Colonic mucosa (tissue), 4 donors: ENCODE data around the gene TENM4. TPM values are rescaled to one million over a fixed set of nuclear protein-coding genes. Genes with fewer than 3 reads are reported as not detected.

Experiments used
- DNase-seq: peaks from one replicate; pipeline ENCODE4 v3.0.0-alpha.2; 2020
- H3K27ac ChIP-seq: fragments of 200-600 bp; one replicate; pipeline ENCODE4 v1.8.0; 2021
- H3K27me3 ChIP-seq: fragments of 200-600 bp; one replicate; pipeline ENCODE4 v1.8.0; 2021
- H3K36me3 ChIP-seq: fragments of 200-600 bp; one replicate; pipeline ENCODE4 v1.8.0; 2021
- H3K4me1 ChIP-seq: fragments of 200-600 bp; one replicate; pipeline ENCODE4 v1.8.0; 2021; ENCODE audit warnings: mild to moderate bottlenecking
- H3K4me3 ChIP-seq: fragments of 200-600 bp; one replicate; pipeline ENCODE4 v1.8.0; 2021
- H3K9ac ChIP-seq, 2 donors: one replicate each; pipeline ENCODE4 v1.7.0; 2013; ENCODE audit warnings: control low read depth in 2 of 2, low read depth in 2 of 2, low read length in 2 of 2
- H3K9me3 ChIP-seq: fragments of 200-600 bp; one replicate; pipeline ENCODE4 v1.8.0; 2021
- intact Hi-C: fragments of 100-400 bp; cut with DNase I; formaldehyde crosslinking; loops from one replicate; pipeline ENCODE4 v1.14.1; 2022
- total RNA-seq, 2 donors: library from RNA; stranded (reverse); fragmentation: NEBNext Ultra II Directional in 1 of 2; extraction: Animal tissue kit (Norgen Biotek cat#: 25700) in 1 of 2; gene quantifications; one replicate each; pipeline ENCODE4 v1.2.1, GENCODE V29; 2021
- TF ChIP-seq, protein P1 (sequence below): fragments of 200-600 bp; IDR thresholded peaks from one replicate; pipeline ENCODE4 v1.8.0; 2022; ENCODE audit warnings: antibody characterized with exemption, mild to moderate bottlenecking
- donor health status: healthy.
- donor health status: DM: no; HTN: no; CAD: no.
- donor health status: DM: no; HTN: no; CAD: no.

TENM4 gene
- total RNA-seq, 2 donors from 2014 or later: 0.48 to 1.2 TPM

DNA sequence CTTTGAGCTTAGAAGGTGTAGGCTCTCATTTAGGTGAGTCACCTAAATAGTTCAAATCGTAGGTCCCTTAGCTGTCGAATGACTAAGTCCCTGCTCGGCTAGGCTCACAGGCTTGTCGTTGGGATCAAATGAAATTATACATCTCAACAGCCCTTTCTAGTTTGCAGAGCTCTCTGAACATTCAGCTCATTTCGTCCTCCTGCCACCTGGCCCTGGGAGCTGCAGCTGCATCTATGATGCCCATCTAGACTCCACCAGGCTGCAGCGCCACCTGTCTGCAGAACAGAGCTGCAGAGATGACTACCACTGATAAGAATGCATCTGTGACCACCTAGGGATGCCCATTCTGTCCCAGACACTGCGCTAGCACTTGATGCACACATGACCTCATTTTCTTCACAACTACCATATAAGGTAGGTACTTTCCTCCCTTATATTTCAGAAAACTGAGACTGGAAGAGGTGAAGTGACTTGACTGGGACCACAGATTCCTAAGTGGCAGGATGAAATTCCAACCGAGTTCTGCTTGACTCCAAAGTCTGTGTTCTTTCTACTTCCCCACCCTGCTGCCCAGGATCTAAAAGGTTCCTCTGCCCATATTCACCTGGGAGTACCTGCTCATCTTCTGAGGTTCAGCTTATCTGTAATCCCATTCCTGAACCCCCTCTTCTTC is 725.1 kb downstream of the TENM4 start:
- TF ChIP-seq, protein P1, sequence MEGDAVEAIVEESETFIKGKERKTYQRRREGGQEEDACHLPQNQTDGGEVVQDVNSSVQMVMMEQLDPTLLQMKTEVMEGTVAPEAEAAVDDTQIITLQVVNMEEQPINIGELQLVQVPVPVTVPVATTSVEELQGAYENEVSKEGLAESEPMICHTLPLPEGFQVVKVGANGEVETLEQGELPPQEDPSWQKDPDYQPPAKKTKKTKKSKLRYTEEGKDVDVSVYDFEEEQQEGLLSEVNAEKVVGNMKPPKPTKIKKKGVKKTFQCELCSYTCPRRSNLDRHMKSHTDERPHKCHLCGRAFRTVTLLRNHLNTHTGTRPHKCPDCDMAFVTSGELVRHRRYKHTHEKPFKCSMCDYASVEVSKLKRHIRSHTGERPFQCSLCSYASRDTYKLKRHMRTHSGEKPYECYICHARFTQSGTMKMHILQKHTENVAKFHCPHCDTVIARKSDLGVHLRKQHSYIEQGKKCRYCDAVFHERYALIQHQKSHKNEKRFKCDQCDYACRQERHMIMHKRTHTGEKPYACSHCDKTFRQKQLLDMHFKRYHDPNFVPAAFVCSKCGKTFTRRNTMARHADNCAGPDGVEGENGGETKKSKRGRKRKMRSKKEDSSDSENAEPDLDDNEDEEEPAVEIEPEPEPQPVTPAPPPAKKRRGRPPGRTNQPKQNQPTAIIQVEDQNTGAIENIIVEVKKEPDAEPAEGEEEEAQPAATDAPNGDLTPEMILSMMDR: peak; percentile 54
- intact Hi-C loops: loop anchor here (2.0 kb wide), 1 partner anchor 69 kb away; no protein-coding TSS in a partner anchor
- no peaks in the 10 kb centered on the region for H3K36me3 ChIP-seq
- no peak overlapping the region for H3K9ac ChIP-seq
- peak; percentile 66 for DNase-seq
- no peaks in the 10 kb centered on the region for H3K9me3 ChIP-seq
- no peak overlapping the region for H3K27ac ChIP-seq
- H3K4me3 ChIP-seq: no peak overlapping the region
- no peaks in the 10 kb centered on the region for H3K4me1 ChIP-seq
- no peaks in the 10 kb centered on the region for H3K27me3 ChIP-seq

DNA sequence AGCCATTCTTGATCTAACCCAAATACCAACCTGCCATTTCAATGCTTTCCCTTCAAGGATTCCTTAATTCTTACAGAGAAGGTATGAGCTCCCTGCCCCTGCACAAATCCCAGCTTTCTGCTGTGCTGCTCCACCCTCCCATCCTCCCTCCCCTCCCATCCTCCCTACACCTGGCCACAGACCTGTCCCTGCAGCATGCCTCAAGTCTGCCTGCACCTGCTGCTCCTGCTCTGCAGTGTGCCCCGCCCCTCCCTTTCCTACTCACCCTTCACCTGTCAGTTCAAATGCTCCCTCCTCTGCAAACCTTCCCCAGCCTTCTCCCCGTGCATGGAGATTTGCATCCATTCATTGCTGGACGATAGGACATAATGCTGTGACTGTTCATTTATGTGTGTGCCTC is 726.3 kb downstream of the TENM4 start:
- H3K36me3 ChIP-seq: no peaks in the 10 kb centered on the region
- DNase-seq: peak; percentile 19
- no peak overlapping the region for H3K4me3 ChIP-seq
- intact Hi-C loops: loop anchor here (2.0 kb wide), 1 partner anchor 68 kb away; no protein-coding TSS in a partner anchor
- H3K4me1 ChIP-seq: no peaks in the 10 kb centered on the region
- TF ChIP-seq, protein P1: no peak
- no peaks in the 10 kb centered on the region for H3K9me3 ChIP-seq
- no peaks in the 10 kb centered on the region for H3K27me3 ChIP-seq
- no peak overlapping the region for H3K9ac ChIP-seq
- no peak overlapping the region for H3K27ac ChIP-seq

DNA sequence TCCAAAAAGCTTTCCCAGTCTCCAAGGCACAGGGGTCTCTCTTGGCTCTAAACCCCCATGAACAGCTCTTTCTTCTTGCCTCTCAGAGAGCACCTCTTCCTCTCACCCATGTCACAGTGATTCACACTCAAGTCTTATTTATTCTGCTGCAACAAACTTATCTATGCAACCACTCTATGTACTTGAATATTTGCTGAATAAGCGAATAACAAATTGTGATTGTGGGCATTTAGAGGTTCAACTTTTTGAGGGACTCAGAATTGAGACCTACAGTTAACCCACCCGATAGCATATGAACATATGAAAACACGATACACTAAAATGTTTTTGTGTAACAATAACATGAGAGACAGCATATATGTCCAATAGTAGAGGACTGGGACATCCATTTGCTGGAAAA is 729.1 kb downstream of the TENM4 start:
- Histone ChIP-seq H3K27me3 (no peaks in the 10 kb centered on the region), H3K4me1 (no peaks in the 10 kb centered on the region), H3K27ac (no peak overlapping the region), H3K4me3 (no peak overlapping the region), H3K9ac (no peak overlapping the region), H3K36me3 (no peaks in the 10 kb centered on the region), H3K9me3 (no peaks in the 10 kb centered on the region)
- TF ChIP-seq, protein P1: no peak
- intact Hi-C loops: no loop called here
- DNase-seq: no peak

DNA sequence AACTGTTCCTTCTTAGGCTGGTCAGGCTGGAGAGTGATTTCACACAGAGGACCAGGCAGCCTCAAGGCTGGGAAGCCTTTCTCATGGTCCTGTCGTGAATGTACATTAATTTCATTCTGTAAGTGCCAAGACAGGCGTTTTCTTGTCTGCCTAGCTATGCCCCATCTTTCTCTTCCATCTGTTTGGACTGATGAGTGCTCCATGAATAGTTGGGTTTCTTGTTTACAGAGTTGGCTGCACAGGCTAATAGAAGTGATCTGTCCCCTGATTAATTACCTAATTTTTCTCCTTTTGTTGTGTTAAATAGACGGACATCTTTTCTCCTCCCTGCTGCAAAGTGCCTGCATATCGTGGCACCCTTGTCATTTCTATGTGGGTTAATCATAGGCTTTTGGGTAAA is 730.4 kb downstream of the TENM4 start:
- H3K9ac ChIP-seq: no peak overlapping the region
- H3K4me3 ChIP-seq: no peak overlapping the region
- H3K9me3 ChIP-seq: no peaks in the 10 kb centered on the region
- TF ChIP-seq, protein P1: no peak
- intact Hi-C loops: no loop called here
- H3K27me3 ChIP-seq: no peaks in the 10 kb centered on the region
- no peak for DNase-seq
- no peaks in the 10 kb centered on the region for H3K36me3 ChIP-seq
- no peak overlapping the region for H3K27ac ChIP-seq
- H3K4me1 ChIP-seq: no peaks in the 10 kb centered on the region

DNA sequence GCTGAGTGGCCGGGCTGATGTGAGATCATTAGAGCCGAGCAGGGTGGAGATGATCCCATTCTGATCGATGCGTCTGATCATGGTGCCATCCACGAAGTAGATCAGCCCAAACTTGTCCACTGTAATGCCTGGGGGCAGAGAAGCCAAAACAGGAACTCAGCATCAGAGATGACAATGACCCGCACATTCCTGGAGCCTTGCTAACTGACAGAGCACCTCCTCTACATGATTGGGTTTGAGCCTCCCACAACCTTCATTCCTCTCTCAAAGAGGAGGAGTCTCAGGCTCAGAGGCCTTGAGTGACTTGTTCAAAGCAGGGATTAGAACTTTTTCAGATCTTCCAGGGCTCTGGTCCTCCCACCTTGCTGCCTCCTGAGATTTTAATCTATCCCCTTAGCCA is 732.4 kb downstream of the TENM4 start:
- Histone ChIP-seq H3K36me3 (no peaks in the 10 kb centered on the region), H3K27ac (no peak overlapping the region), H3K27me3 (no peaks in the 10 kb centered on the region), H3K9ac (no peak overlapping the region), H3K4me1 (no peaks in the 10 kb centered on the region), H3K4me3 (no peak overlapping the region), H3K9me3 (no peaks in the 10 kb centered on the region)
- TF ChIP-seq, protein P1: no peak
- DNase-seq: no peak
- intact Hi-C loops: no loop called here
